ENCODE data around the gene INHBE.
"Not testable (repeated sequence)": the region's sequence is repeated elsewhere in the genome, so short reads cannot be mapped to it uniquely, and the experiment has no call there.

The INHBE gene

GRCh38 chr12:57441846-57442427 lies 13.2 kb upstream of the INHBE start:
- DNase-seq, result no peak

DNA sequence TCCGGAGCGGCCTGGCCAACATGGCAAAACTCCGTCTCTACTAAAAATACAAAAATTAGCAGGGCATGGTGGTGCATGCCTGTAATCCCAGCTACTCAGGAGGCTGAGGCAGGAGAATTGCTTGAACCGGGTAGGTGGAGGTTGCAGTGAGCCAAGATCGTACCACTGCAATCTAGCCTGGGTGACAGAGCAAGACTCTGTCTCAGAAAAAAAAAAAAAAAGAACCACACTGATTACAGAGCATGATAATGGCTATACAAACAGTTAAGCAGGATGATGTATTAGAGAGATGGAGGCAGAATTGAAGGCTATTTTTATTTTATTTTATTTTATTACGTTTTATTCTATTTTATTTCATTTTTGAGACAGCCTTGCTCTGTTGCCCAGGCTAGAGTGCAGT lies 10.8 kb upstream of the INHBE start:
- not testable (repeated sequence) for DNase-seq

DNA sequence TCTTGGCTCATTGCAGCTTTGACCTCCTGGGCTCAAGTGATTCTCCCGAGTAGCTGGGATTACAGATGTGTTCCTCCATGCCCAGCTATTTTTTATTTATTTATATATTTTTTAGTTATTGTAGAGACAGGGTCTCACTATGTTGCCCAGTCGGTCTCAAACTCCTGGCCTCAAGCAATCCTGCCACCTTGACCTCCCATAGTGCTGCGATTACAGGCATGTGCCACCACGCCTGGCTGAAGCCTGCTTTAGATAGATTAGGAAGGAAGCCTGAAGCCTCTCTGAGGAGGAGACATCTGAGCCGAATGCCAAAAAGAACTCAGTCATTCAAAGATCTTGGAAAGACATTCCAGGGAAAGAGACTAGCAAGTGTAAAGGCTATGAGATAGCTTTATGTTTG lies 10.4 kb upstream of the INHBE start:
- no peak for DNase-seq

DNA sequence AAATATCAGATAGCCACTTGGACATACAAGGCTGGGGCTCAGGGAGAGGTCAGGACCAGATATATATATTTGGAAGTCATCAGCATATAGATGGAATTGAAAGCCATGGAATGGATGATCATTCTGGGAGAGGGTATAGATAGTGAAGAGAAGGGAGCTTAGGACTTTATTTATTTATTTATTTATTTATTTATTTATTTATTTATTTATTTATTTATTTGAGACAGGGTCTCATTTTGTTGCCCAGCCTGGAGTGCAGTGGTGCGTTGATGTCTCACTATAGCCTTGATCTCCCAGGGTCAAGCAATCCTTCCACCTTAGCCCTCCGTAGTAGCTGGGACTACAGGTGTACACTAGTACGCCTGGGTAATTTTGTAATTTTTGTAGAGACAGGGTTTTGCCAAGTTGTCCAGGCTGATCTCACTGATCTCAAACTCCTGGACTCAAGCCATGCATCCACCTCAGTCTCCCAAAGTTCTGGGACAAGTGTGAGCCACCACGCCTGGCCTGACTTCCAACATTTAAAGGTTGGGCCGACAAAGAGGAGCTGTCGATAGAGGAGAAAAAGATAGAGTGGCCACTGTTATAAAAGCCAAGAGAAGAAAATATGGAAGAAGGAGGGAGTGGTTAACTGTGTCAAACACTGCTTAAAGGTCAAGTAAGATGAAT lies 8.7 kb upstream of the INHBE start:
- DNase-seq, result no peak

DNA sequence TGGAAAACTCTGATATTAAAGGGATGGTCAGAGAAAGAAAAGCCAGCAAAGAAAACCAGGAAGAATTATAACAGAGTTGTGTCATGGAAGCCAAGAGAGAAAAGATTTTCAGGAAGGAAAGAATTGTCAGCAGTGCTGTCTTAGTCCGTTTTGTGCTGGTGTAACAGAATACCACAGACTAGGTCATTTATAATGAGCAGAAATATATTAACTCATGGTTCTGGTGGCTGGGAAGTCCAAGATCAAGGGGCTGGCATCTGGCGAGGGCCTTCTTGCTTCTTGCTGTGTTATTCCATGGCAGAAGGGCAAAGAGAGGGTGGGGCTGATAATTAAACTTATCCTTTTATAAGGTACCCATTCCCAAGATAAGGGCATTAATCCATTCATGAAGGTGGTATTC lies 6.4 kb upstream of the INHBE start:
- no peak for DNase-seq

GRCh38 chr12:57449375-57449774 lies 5.7 kb upstream of the INHBE start:
- DNase-seq, result no peak

- DNase-seq, result no peak
Measured at GRCh38 chr12:57450057-57450456, 5.0 kb upstream of the INHBE start.

GRCh38 chr12:57451233-57451778 lies 3.8 kb upstream of the INHBE start:
- no peak for DNase-seq

GRCh38 chr12:57452181-57452936 lies 2.7 kb upstream of the INHBE start:
- peak; percentile 96 for DNase-seq

DNA sequence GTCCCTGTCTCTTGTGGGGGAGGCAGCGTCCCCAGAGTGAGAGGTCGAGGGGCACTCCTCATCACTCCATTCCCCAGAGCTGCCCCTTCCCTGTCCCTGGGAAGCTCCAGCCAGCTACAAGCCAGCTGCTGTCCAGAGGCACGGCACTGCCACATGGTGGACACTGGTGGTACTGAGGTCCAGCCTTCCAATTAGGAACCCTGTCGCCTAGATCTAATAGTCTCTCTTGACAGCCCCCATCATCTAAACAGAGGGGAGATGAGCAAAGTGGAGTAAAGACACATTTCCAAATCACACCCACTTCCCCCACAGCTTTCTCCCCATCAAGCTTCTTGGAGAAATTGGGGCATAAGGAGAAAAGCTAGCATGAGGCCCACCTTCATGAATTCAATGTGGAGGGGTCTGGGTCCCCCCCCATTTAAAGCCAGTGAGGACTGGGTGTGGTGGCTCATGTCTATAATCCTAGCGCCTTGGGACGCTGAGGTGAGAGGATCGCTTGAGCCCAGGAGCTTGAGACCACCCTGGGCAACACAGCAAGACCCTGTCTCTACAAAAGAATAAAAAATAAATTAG lies 2.1 kb upstream of the INHBE start:
- peak; percentile 82 for DNase-seq

- DNase-seq, result no peak
Measured at GRCh38 chr12:57454213-57454565, 918 bp upstream of the INHBE start.

- DNase-seq, result no peak
Measured at GRCh38 chr12:57455374-57456144, 452 bp downstream of the INHBE start.

- DNase-seq, result peak; percentile 67
Measured at GRCh38 chr12:57456145-57456700, 1.1 kb downstream of the INHBE start.

GRCh38 chr12:57456737-57457490 lies 1.8 kb downstream of the INHBE start:
- no peak for DNase-seq

- no peak for DNase-seq
Measured at GRCh38 chr12:57458665-57459054, 3.6 kb downstream of the INHBE start.

GRCh38 chr12:57459055-57459749 lies 4.1 kb downstream of the INHBE start:
- peak; percentile 96 for DNase-seq

- peak; percentile 29 for DNase-seq
Measured at GRCh38 chr12:57459750-57460467, 4.8 kb downstream of the INHBE start, which contains the start of gene GLI1. TSS of gene GLI1 (plus strand) at chr12:57459785. CDS start at chr12:57463692, 3,907 bp downstream.

DNA sequence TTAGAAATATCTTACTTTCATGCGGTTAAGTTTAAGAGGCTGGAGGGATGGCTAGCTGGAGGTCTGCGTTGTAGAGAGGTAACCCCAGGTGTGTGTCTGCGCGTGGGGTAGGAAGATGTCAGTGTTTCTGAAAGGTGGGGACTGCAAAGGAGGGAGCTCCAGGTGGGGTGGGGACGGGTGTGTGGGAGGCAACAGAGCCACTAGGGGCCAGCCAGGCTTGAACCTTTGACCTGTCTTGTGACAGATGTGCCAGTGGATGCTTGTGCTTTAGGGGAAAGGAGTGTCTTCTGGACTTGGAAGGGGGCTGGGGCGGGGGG lies 5.3 kb downstream of the INHBE start:
- no peak for DNase-seq

DNA sequence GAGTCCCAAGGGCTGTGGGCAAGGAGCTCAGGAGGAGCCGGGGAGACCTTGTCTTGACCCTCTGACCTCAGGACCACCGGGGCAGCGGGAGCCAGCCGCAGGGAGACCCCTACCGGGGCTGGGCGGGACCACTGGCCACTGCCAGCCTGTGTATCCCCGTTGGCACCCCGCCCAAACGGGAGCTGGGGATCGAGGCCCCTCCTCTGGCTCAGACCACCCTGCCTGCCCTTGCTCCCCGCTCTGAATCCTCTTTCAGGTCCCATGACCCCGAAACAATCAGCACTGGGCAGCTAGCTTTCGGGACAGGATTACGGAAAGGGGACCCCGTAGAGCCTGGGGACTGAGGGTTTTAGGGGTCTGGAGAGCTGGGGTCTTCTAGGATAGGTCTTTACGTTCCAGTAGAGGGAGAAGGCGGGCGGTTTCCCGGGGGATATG lies 5.8 kb downstream of the INHBE start:
- no peak for DNase-seq

DNA sequence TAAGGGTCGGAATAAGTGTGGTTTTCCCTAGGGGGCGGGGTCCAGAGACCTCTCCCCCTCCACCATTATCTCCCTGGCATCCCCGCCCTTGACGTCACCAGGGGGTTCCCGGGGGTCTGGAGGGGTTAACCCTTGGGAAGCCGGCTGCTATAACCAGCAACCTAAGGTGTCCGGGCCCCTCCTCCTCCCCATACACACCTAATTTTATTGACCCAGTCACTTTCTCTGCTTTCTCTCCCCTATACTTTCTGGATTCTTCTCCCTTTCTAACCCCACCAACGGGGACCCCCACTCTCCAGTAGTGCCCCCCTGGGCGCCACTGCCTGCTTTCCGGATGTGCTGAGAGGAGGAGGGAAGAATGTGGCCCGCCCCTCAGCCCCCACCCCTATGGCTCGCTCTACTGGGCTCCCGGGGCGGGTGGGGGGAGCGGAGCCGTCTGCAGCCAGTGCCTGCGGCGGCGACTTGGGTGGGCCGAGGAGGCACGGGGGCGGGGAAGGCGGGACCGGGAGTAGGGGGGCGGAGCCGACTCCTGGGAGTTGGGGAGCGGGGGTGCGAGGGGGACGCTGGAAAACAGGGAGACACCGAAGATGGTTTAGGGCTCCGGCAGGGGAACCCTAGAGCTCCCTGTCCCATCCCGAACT lies 6.3 kb downstream of the INHBE start:
- peak; percentile 84 for DNase-seq
